Nephron (organoid): ENCODE measurements around the gene MTR.

ENCODE experiments used
- H3K27ac Mint-ChIP-seq, 3 experiments: 2 replicates each; pipeline ENCODE4 v1.8.0; 2020; ENCODE audit warnings: mixed read lengths in 3 of 3, mild to moderate bottlenecking in 2 of 3, moderate library complexity in 1 of 3
- H3K27me3 Mint-ChIP-seq: 2 replicates; pipeline ENCODE4 v1.8.0; 2021; ENCODE audit warnings: low read depth, mild to moderate bottlenecking, moderate library complexity, mixed read lengths
- H3K36me3 Mint-ChIP-seq: 2 replicates; pipeline ENCODE4 v1.8.0; 2020; ENCODE audit warnings: low read depth, mixed read lengths
- H3K4me1 Mint-ChIP-seq: 2 replicates; pipeline ENCODE4 v1.8.0; 2020; ENCODE audit warnings: mixed read lengths
- H3K4me3 Mint-ChIP-seq, 3 experiments: 2 replicates each; pipeline ENCODE4 v1.8.0; 2020; ENCODE audit warnings: mild to moderate bottlenecking in 3 of 3, mixed read lengths in 3 of 3, moderate library complexity in 2 of 3
- H3K9me3 Mint-ChIP-seq: 2 replicates; pipeline ENCODE4 v1.8.0; 2020; ENCODE audit warnings: mixed read lengths
- CTCF ChIP-seq, 3 experiments: fragments of 200-600 bp; sonication (generic); IDR thresholded peaks; one replicate each; pipeline ENCODE4 v1.5.0; 2021; ENCODE audit warnings: antibody characterized with exemption in 3 of 3; ENCODE audit not compliant: unreplicated experiment in 3 of 3

Gene MTR

GRCh38 chr1:236765831-236766230, 29.3 kb upstream of the MTR start:
- no peak overlapping the region for H3K4me3 Mint-ChIP-seq
- TF ChIP-seq CTCF (IDR thresholded peaks at IDR 0.05; ENCODE audit: unreplicated experiment in 3 of 3), result no peak
- peaks cover 8% of the 10 kb centered on the region for H3K27me3 Mint-ChIP-seq
- no peaks in the 10 kb centered on the region for H3K4me1 Mint-ChIP-seq
- H3K9me3 Mint-ChIP-seq, result no peaks in the 10 kb centered on the region
- H3K36me3 Mint-ChIP-seq, result no peaks in the 10 kb centered on the region
- peak overlapping the region in 2 of 3 experiments; percentile 3 to 74 for H3K27ac Mint-ChIP-seq

GRCh38 chr1:236766506-236766905, 28.6 kb upstream of the MTR start:
- peak overlapping the region in 1 of 3 experiments; percentile 74 for H3K27ac Mint-ChIP-seq
- peaks cover 8% of the 10 kb centered on the region for H3K27me3 Mint-ChIP-seq
- H3K9me3 Mint-ChIP-seq, result no peaks in the 10 kb centered on the region
- no peaks in the 10 kb centered on the region for H3K4me1 Mint-ChIP-seq
- H3K4me3 Mint-ChIP-seq, result no peak overlapping the region
- H3K36me3 Mint-ChIP-seq, result no peaks in the 10 kb centered on the region
- no peak for TF ChIP-seq CTCF (IDR thresholded peaks at IDR 0.05; ENCODE audit: unreplicated experiment in 3 of 3)

- H3K27me3 Mint-ChIP-seq, result peaks cover 8% of the 10 kb centered on the region
- no peaks in the 10 kb centered on the region for H3K9me3 Mint-ChIP-seq
- no peaks in the 10 kb centered on the region for H3K36me3 Mint-ChIP-seq
- no peaks in the 10 kb centered on the region for H3K4me1 Mint-ChIP-seq
- TF ChIP-seq CTCF (IDR thresholded peaks at IDR 0.05; ENCODE audit: unreplicated experiment in 3 of 3), result no peak
- H3K27ac Mint-ChIP-seq, result peak overlapping the region in 1 of 3 experiments; percentile 74
- no peak overlapping the region for H3K4me3 Mint-ChIP-seq
Observed at GRCh38 chr1:236767276-236767675, 27.8 kb upstream of the MTR start.

- Mint-ChIP-seq H3K9me3 (no peaks in the 10 kb centered on the region), H3K4me1 (no peaks in the 10 kb centered on the region), H3K36me3 (no peaks in the 10 kb centered on the region), H3K27me3 (peaks cover 11% of the 10 kb centered on the region), H3K4me3 (no peak overlapping the region), H3K27ac (peak overlapping the region in 1 of 3 experiments; percentile 29)
- no peak for TF ChIP-seq CTCF (IDR thresholded peaks at IDR 0.05; ENCODE audit: unreplicated experiment in 3 of 3)
Observed at GRCh38 chr1:236768601-236769000, 26.5 kb upstream of the MTR start.

- H3K36me3 Mint-ChIP-seq, result no peaks in the 10 kb centered on the region
Observed at GRCh38 chr1:236773919-236774318, 21.2 kb upstream of the MTR start.

More at GRCh38 chr1:236773919-236774318, 21.2 kb upstream of the MTR start:
- no peak overlapping the region for H3K4me3 Mint-ChIP-seq
- peaks cover 15% of the 10 kb centered on the region for H3K9me3 Mint-ChIP-seq
- no peak overlapping the region for H3K27ac Mint-ChIP-seq
- no peak for TF ChIP-seq CTCF (IDR thresholded peaks at IDR 0.05; ENCODE audit: unreplicated experiment in 3 of 3)
- H3K27me3 Mint-ChIP-seq, result peaks cover 8% of the 10 kb centered on the region
- H3K4me1 Mint-ChIP-seq, result no peaks in the 10 kb centered on the region
